Karpas-422 (cell line): ENCODE measurements around the gene GZMM. TPM values are rescaled to one million over a fixed set of nuclear protein-coding genes. Genes with fewer than 3 reads are reported as not detected.

Experiments
- DNase-seq: peaks from one replicate; pipeline ENCODE4 v3.0.0-alpha.2; 2015
- H2AFZ ChIP-seq: fragments of 200-600 bp; sonication (generic); 2 replicates; pipeline ENCODE4 v1.6.1; 2014; ENCODE audit warnings: antibody characterized with exemption, low read length, mixed read lengths
- H3K27ac ChIP-seq: fragments of 200-600 bp; sonication (generic); 2 replicates; pipeline ENCODE4 v1.5.1; 2014; ENCODE audit warnings: mild to moderate bottlenecking, low read length, moderate library complexity
- H3K27me3 ChIP-seq: fragments of 200-600 bp; sonication (generic); 2 replicates; pipeline ENCODE4 v1.6.1; 2014; ENCODE audit warnings: low read length, mixed read lengths
- H3K36me3 ChIP-seq: fragments of 200-600 bp; sonication (generic); 2 replicates; pipeline ENCODE4 v1.6.1; 2014; ENCODE audit warnings: low read length, mixed read lengths; ENCODE audit not compliant: insufficient read depth
- H3K4me1 ChIP-seq: fragments of 200-600 bp; sonication (generic); 2 replicates; pipeline ENCODE4 v1.6.1; 2014; ENCODE audit warnings: mild to moderate bottlenecking, low read length, mixed read lengths
- H3K4me2 ChIP-seq: fragments of 200-600 bp; sonication (generic); 2 replicates; pipeline ENCODE4 v1.6.1; 2014; ENCODE audit warnings: low read length, low read depth, mild to moderate bottlenecking; ENCODE audit not compliant: poor library complexity, severe bottlenecking
- H3K4me3 ChIP-seq: fragments of 200-600 bp; sonication (generic); 2 replicates; pipeline ENCODE4 v1.5.1; 2014; ENCODE audit warnings: mild to moderate bottlenecking, antibody characterized with exemption, low read length, mixed read lengths
- H3K79me2 ChIP-seq: fragments of 200-600 bp; sonication (generic); 2 replicates; pipeline ENCODE4 v1.6.1; 2014; ENCODE audit warnings: mild to moderate bottlenecking, low read length, mixed read lengths
- H3K9ac ChIP-seq: fragments of 200-600 bp; sonication (generic); 2 replicates; pipeline ENCODE4 v1.6.0; 2014; ENCODE audit warnings: low read length
- H3K9me2 ChIP-seq: fragments of 200-600 bp; sonication (generic), shearing (Covaris generic); replicated peaks from 2 replicates; pipeline ENCODE4 v1.6.0; 2014; ENCODE audit warnings: mild to moderate bottlenecking, low read length, moderate library complexity; ENCODE audit not compliant: insufficient read depth
- H3K9me3 ChIP-seq: fragments of 300-700, 200-600 bp; sonication (generic); 2 replicates; pipeline ENCODE4 v1.6.1; 2014; ENCODE audit warnings: low read length, mixed read lengths
- H4K20me1 ChIP-seq: fragments of 200-600 bp; sonication (generic); 2 replicates; pipeline ENCODE4 v1.6.1; 2014; ENCODE audit warnings: mild to moderate bottlenecking, antibody characterized with exemption, low read length, low read depth; ENCODE audit not compliant: insufficient read depth
- total RNA-seq: library from RNA; depleted of rRNA; stranded (reverse); fragments of >200 nt; shearing (Covaris generic); gene quantifications from 2 replicates; pipeline ENCODE4 v1.2.3, GENCODE V29; 2014; ENCODE audit warnings: low replicate concordance

Gene GZMM
- total RNA-seq, 1 experiment from 2014 or later = not detected

- H3K9ac ChIP-seq = no peak overlapping the region
- no peaks in the 10 kb centered on the region for H3K27me3 ChIP-seq
- no peak overlapping the region for H3K4me3 ChIP-seq
- H3K79me2 ChIP-seq = no peaks in the 10 kb centered on the region
- H3K36me3 ChIP-seq = peaks cover 5% of the 10 kb centered on the region; the same call in 1 of the 2 replicates
- H3K4me2 ChIP-seq = no peak overlapping the region
- no peak overlapping the region for H2AFZ ChIP-seq
- H3K4me1 ChIP-seq = no peaks in the 10 kb centered on the region
- H4K20me1 ChIP-seq = no peaks in the 10 kb centered on the region
- no peaks in the 10 kb centered on the region for H3K9me2 ChIP-seq
- no peak overlapping the region for H3K27ac ChIP-seq
- H3K9me3 ChIP-seq = no peaks in the 10 kb centered on the region
- no peak for DNase-seq
Observed at GRCh38 chr19:517721-518597, 25.9 kb upstream of the GZMM start.

GRCh38 chr19:518598-519231 lies 25.1 kb upstream of the GZMM start:
- no peaks in the 10 kb centered on the region for H4K20me1 ChIP-seq

GRCh38 chr19:519449-519865 lies 24.4 kb upstream of the GZMM start:
- H4K20me1 ChIP-seq = no peaks in the 10 kb centered on the region
- H3K4me2 ChIP-seq = no peak overlapping the region
- H2AFZ ChIP-seq = no peak overlapping the region
- no peak overlapping the region for H3K4me3 ChIP-seq
- no peak overlapping the region for H3K27ac ChIP-seq
- no peaks in the 10 kb centered on the region for H3K9me2 ChIP-seq
- no peaks in the 10 kb centered on the region for H3K27me3 ChIP-seq
- H3K9ac ChIP-seq = no peak overlapping the region
- no peak for DNase-seq
- no peaks in the 10 kb centered on the region for H3K36me3 ChIP-seq
- no peaks in the 10 kb centered on the region for H3K4me1 ChIP-seq
- no peaks in the 10 kb centered on the region for H3K79me2 ChIP-seq
- no peaks in the 10 kb centered on the region for H3K9me3 ChIP-seq

More at GRCh38 chr19:518598-519231, 25.1 kb upstream of the GZMM start:
- Histone ChIP-seq H3K9ac (no peak overlapping the region), H3K36me3 (peaks cover 3% of the 10 kb centered on the region; the same call in 1 of the 2 replicates), H3K27me3 (no peaks in the 10 kb centered on the region), H2AFZ (no peak overlapping the region), H3K9me2 (no peaks in the 10 kb centered on the region), H3K4me2 (no peak overlapping the region), H3K9me3 (no peaks in the 10 kb centered on the region), H3K79me2 (no peaks in the 10 kb centered on the region), H3K27ac (no peak overlapping the region), H3K4me1 (no peaks in the 10 kb centered on the region), H3K4me3 (no peak overlapping the region)
- no peak for DNase-seq

GRCh38 chr19:522726-523125 lies 21.1 kb upstream of the GZMM start:
- no peaks in the 10 kb centered on the region for H3K9me3 ChIP-seq

GRCh38 chr19:524062-524674 lies 19.7 kb upstream of the GZMM start:
- Histone ChIP-seq H3K79me2 (no peaks in the 10 kb centered on the region), H3K9me2 (no peaks in the 10 kb centered on the region), H3K4me3 (no peak overlapping the region), H3K27ac (no peak overlapping the region), H4K20me1 (no peaks in the 10 kb centered on the region), H3K36me3 (no peaks in the 10 kb centered on the region), H3K4me2 (no peak overlapping the region), H3K9me3 (no peaks in the 10 kb centered on the region), H3K27me3 (no peaks in the 10 kb centered on the region), H3K9ac (no peak overlapping the region), H3K4me1 (no peaks in the 10 kb centered on the region), H2AFZ (no peak overlapping the region)
- DNase-seq = no peak

More at GRCh38 chr19:522726-523125, 21.1 kb upstream of the GZMM start:
- no peaks in the 10 kb centered on the region for H3K36me3 ChIP-seq
- H3K4me2 ChIP-seq = no peak overlapping the region
- no peaks in the 10 kb centered on the region for H3K79me2 ChIP-seq
- H3K9me2 ChIP-seq = no peaks in the 10 kb centered on the region
- no peak overlapping the region for H3K27ac ChIP-seq
- no peaks in the 10 kb centered on the region for H3K27me3 ChIP-seq
- H3K4me1 ChIP-seq = no peaks in the 10 kb centered on the region
- DNase-seq = no peak
- no peak overlapping the region for H3K4me3 ChIP-seq
- H2AFZ ChIP-seq = no peak overlapping the region
- H3K9ac ChIP-seq = no peak overlapping the region
- H4K20me1 ChIP-seq = no peaks in the 10 kb centered on the region

GRCh38 chr19:525029-525428 lies 18.8 kb upstream of the GZMM start:
- no peaks in the 10 kb centered on the region for H3K4me1 ChIP-seq
- H3K4me3 ChIP-seq = no peak overlapping the region
- no peaks in the 10 kb centered on the region for H3K27me3 ChIP-seq
- no peak overlapping the region for H3K27ac ChIP-seq
- H3K9me3 ChIP-seq = no peaks in the 10 kb centered on the region
- no peaks in the 10 kb centered on the region for H3K79me2 ChIP-seq
- no peak overlapping the region for H3K9ac ChIP-seq
- H4K20me1 ChIP-seq = no peaks in the 10 kb centered on the region
- no peak for DNase-seq
- no peak overlapping the region for H3K4me2 ChIP-seq
- H2AFZ ChIP-seq = no peak overlapping the region
- no peaks in the 10 kb centered on the region for H3K36me3 ChIP-seq
- H3K9me2 ChIP-seq = no peaks in the 10 kb centered on the region

- Histone ChIP-seq H3K9me2 (no peaks in the 10 kb centered on the region), H3K9ac (no peak overlapping the region), H3K9me3 (no peaks in the 10 kb centered on the region), H3K36me3 (no peaks in the 10 kb centered on the region), H3K79me2 (no peaks in the 10 kb centered on the region), H3K27ac (no peak overlapping the region), H3K4me3 (no peak overlapping the region), H3K27me3 (no peaks in the 10 kb centered on the region), H2AFZ (no peak overlapping the region), H3K4me1 (peaks cover 5% of the 10 kb centered on the region), H4K20me1 (no peaks in the 10 kb centered on the region), H3K4me2 (no peak overlapping the region)
- DNase-seq = no peak
Observed at GRCh38 chr19:525857-526419, 17.9 kb upstream of the GZMM start.
